CD4-positive, alpha-beta memory T cell (primary cell): ENCODE results near the gene MSI2. TPM values are rescaled to one million over a fixed set of nuclear protein-coding genes. Genes with fewer than 3 reads are reported as not detected.
A peak's percentile ranks its signal among the peaks of the same experiment; 100 is the strongest.

Source experiments
- CTCF ChIA-PET: fragments of 350-600 bp; sonication (Branson Sonifier 250); formaldehyde crosslinking; loops from one replicate; lab custom pipeline; 2021; ENCODE audit warnings: inconsistent platforms; ENCODE audit not compliant: partially characterized antibody; lab: Charles Lee
- POLR2A ChIA-PET: fragments of 350-600 bp; sonication (Branson Sonifier 250); formaldehyde crosslinking; loops from one replicate; lab custom pipeline; 2021; ENCODE audit not compliant: partially characterized antibody; lab: Charles Lee
- DNase-seq, 5 donors: peaks; one replicate each; pipeline versions ENCODE4 v3.0.0 to v3.0.0-alpha.2; 2020 to 2022; ENCODE audit warnings: mixed read lengths in 1 of 5
- H3K27ac ChIP-seq: one replicate; pipeline ENCODE4 v1.7.0; 2013; ENCODE audit warnings: low read depth, low read length
- H3K27me3 ChIP-seq: 2 replicates; pipeline ENCODE4 v1.7.0; 2013; ENCODE audit warnings: mild to moderate bottlenecking, low read length, moderate library complexity; ENCODE audit not compliant: insufficient read depth
- H3K36me3 ChIP-seq: 2 replicates; pipeline ENCODE4 v1.7.0; 2013; ENCODE audit warnings: mild to moderate bottlenecking, low read length, moderate library complexity; ENCODE audit not compliant: insufficient read depth
- H3K4me1 ChIP-seq: 2 replicates; pipeline ENCODE4 v1.7.0; 2013; ENCODE audit warnings: mild to moderate bottlenecking, low read length, moderate library complexity; ENCODE audit not compliant: insufficient read depth
- H3K4me3 ChIP-seq, 2 donors: one replicate each; pipeline ENCODE4 v1.7.0; 2013; ENCODE audit warnings: low read length in 2 of 2, mild to moderate bottlenecking in 1 of 2
- H3K9me3 ChIP-seq, 2 donors: one replicate each; pipeline ENCODE4 v1.7.0; 2013; ENCODE audit warnings: low read length in 2 of 2, control low read depth in 1 of 2; ENCODE audit not compliant: control insufficient read depth in 1 of 2
- H3K27ac Mint-ChIP-seq, 7 donors: one replicate each; pipeline ENCODE4 v1.8.0; 2020 to 2021; ENCODE audit warnings: mixed read lengths in 7 of 7, mild to moderate bottlenecking in 6 of 7, inconsistent platforms in 3 of 7, moderate library complexity in 3 of 7
- H3K27me3 Mint-ChIP-seq, 2 donors: one replicate each; pipeline ENCODE4 v1.8.0; 2020 to 2021; ENCODE audit warnings: mixed read lengths in 2 of 2
- H3K36me3 Mint-ChIP-seq, 2 donors: one replicate each; pipeline ENCODE4 v1.8.0; 2020 to 2021; ENCODE audit warnings: mixed read lengths in 2 of 2, inconsistent platforms in 1 of 2, mild to moderate bottlenecking in 1 of 2
- H3K4me1 Mint-ChIP-seq, 4 donors: one replicate each; pipeline ENCODE4 v1.8.0; 2020 to 2021; ENCODE audit warnings: mixed read lengths in 4 of 4, mild to moderate bottlenecking in 1 of 4
- H3K4me3 Mint-ChIP-seq, 8 donors: one replicate each; pipeline ENCODE4 v1.8.0; 2020 to 2021; ENCODE audit warnings: mixed read lengths in 8 of 8, mild to moderate bottlenecking in 7 of 8, moderate library complexity in 6 of 8, inconsistent platforms in 3 of 8
- H3K9me3 Mint-ChIP-seq, 8 donors: one replicate each; pipeline ENCODE4 v1.8.0; 2020 to 2021; ENCODE audit warnings: mixed read lengths in 8 of 8, mild to moderate bottlenecking in 5 of 8, inconsistent platforms in 3 of 8, moderate library complexity in 1 of 8
- intact Hi-C: fragments of 100-400 bp; cut with micrococcal nuclease; formaldehyde crosslinking; loops from one replicate; pipeline ENCODE4 v1.15.1; 2023
- polyA plus RNA-seq, 2 donors: library from polyadenylated mRNA; unstranded; fragments of 300-500 nt; fragmentation: Illumina TruSeq; gene quantifications; one replicate each; pipeline ENCODE4 v1.2.3, GENCODE V29; 2021
- total RNA-seq, 2 experiments: library from RNA; stranded (reverse); gene quantifications; one replicate each; pipeline ENCODE4 v1.2.3, GENCODE V29; 2021

The MSI2 gene
- total and polyA plus RNA-seq, 4 experiments from 2014 or later, result 2.1 to 110 (median 55.3) TPM

DNA sequence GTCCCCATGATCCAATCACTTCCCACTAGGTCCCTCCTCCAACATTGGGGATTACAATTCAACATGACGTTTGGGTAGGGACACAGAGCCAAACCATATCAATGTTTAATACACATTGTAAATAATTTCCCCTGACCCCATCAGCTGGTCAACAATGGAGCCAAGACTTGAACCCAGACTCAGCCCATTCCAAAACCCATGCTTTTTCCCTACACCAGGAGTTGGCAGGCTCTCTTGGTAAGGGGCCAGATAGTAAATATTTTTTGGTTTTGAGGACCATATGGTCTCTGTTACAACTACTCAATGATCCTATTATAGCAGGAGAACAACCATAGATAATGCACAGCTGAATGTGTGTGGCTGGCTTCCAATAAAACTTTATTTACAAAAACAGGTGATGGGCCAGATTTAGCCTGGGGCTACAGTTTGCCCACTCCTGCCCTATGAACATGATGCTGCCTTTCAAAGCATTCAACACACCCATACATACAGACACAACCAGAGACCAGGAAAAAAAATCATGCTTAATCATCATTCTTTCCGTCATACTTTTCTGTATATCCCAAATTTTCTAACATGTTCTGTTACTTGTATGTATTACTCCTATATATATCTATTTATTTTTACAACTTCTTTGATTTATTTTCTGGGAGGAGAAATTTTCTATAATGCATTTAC is 22.1 kb upstream of the MSI2 start:
- Mint-ChIP-seq H3K36me3 (no peaks in the 10 kb centered on the region), H3K27me3 (peaks cover 9 to 22% of the 10 kb centered on the region in 2 donors), H3K4me3 (no peak overlapping the region), H3K4me1 (no peaks in the 10 kb centered on the region), H3K9me3 (no peaks in the 10 kb centered on the region), H3K27ac (no peak overlapping the region)
- Histone ChIP-seq H3K9me3 (no peaks in the 10 kb centered on the region), H3K4me3 (no peak overlapping the region), H3K27me3 (no peaks in the 10 kb centered on the region), H3K4me1 (no peaks in the 10 kb centered on the region), H3K36me3 (no peaks in the 10 kb centered on the region), H3K27ac (no peak overlapping the region)
- DNase-seq, result no peak
- intact Hi-C loops, result no loop called here
- CTCF ChIA-PET, result no interaction called here
- POLR2A ChIA-PET, result no interaction called here

DNA sequence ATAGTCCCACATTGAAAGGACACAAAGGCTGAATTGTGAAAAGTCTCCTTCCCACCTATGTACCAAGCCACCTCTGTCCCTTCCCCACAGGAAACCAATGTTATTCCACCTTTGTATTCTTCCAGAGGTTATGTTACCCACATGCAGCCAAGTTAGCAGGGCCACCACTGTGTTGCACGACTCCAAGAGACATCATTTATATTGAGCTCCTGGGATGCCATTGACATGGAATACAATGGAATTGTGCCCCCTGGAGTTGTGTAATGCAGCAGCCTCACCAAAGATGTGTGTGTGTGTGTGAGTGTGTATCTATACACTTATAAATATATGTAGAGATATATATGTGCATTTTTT is 21.6 kb upstream of the MSI2 start:
- Histone ChIP-seq H3K4me3 (no peak overlapping the region), H3K36me3 (no peaks in the 10 kb centered on the region), H3K9me3 (no peaks in the 10 kb centered on the region), H3K27ac (no peak overlapping the region), H3K27me3 (no peaks in the 10 kb centered on the region), H3K4me1 (no peaks in the 10 kb centered on the region)
- POLR2A ChIA-PET, result no interaction called here
- Mint-ChIP-seq H3K27me3 (peaks cover 9 to 22% of the 10 kb centered on the region in 2 donors), H3K27ac (no peak overlapping the region), H3K36me3 (no peaks in the 10 kb centered on the region), H3K4me3 (no peak overlapping the region), H3K9me3 (no peaks in the 10 kb centered on the region), H3K4me1 (no peaks in the 10 kb centered on the region)
- no peak for DNase-seq
- CTCF ChIA-PET, result no interaction called here
- intact Hi-C loops, result no loop called here

DNA sequence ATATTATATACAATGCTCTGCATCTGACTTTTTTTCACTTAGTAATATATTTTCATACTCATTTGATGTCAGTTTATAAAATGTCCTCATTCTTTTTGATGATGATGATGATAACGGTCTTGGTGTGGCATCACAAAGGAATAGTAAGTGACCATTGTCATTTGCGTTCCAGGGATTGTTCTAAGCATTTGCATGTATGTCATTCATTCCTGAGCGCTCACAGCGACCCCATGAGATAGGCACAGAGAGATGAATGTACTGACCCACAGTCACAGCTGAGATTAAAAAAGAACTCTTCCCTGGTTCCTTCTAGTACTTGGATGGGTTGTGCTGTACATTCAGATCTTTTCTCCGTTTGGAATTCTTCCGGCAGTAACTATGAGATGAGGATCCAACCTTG is 21.2 kb upstream of the MSI2 start:
- H3K9me3 ChIP-seq, result no peaks in the 10 kb centered on the region
- Mint-ChIP-seq H3K36me3 (no peaks in the 10 kb centered on the region), H3K27me3 (peaks cover 9 to 19% of the 10 kb centered on the region in 2 donors), H3K9me3 (no peaks in the 10 kb centered on the region), H3K4me1 (no peaks in the 10 kb centered on the region), H3K27ac (no peak overlapping the region), H3K4me3 (no peak overlapping the region)
- no peak overlapping the region for H3K4me3 ChIP-seq
- no peaks in the 10 kb centered on the region for H3K4me1 ChIP-seq
- no peak for DNase-seq
- intact Hi-C loops, result no loop called here
- ChIA-PET CTCF (no interaction called here), POLR2A (no interaction called here)
- no peaks in the 10 kb centered on the region for H3K27me3 ChIP-seq
- H3K27ac ChIP-seq, result no peak overlapping the region
- H3K36me3 ChIP-seq, result no peaks in the 10 kb centered on the region

GRCh38 chr17:57236686-57237299 is 19.5 kb upstream of the MSI2 start:
- no peaks in the 10 kb centered on the region for H3K4me1 Mint-ChIP-seq
- H3K4me1 ChIP-seq, result no peaks in the 10 kb centered on the region
- H3K27ac ChIP-seq, result no peak overlapping the region
- H3K9me3 ChIP-seq, result no peaks in the 10 kb centered on the region
- no peaks in the 10 kb centered on the region for H3K9me3 Mint-ChIP-seq
- peaks cover 7 to 19% of the 10 kb centered on the region in 2 donors for H3K27me3 Mint-ChIP-seq
- no peaks in the 10 kb centered on the region for H3K27me3 ChIP-seq
- no peaks in the 10 kb centered on the region for H3K36me3 ChIP-seq
- DNase-seq, result no peak
- H3K27ac Mint-ChIP-seq, result no peak overlapping the region
- H3K4me3 ChIP-seq, result no peak overlapping the region
- H3K4me3 Mint-ChIP-seq, result no peak overlapping the region
- POLR2A ChIA-PET, result no interaction called here
- CTCF ChIA-PET, result interaction anchor here (1.1 kb wide), 1 partner anchor 435 kb away, joined by 3 read pairs; no protein-coding TSS in a partner anchor
- no peaks in the 10 kb centered on the region for H3K36me3 Mint-ChIP-seq
- intact Hi-C loops, result no loop called here

DNA sequence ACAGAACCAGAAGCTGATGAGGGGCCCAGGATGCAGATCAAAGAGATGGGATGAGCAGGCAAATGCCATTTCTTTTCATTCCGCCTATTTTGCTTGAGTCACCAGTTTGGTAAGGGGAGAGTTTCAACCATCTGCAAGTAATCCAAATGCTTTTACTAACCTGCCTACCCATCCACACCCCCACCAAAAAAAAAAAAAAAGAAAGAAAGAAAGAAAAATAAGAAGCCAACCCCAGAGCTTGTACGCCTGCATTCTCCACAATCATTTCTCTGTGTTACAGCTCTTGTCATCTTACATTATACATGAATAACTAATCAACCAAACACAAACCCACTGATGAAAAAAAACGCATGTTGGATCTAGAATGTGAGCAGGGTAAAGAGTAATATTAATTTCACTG is 15.7 kb upstream of the MSI2 start:
- no peaks in the 10 kb centered on the region for H3K9me3 Mint-ChIP-seq
- CTCF ChIA-PET, result interaction anchor here (1.6 kb wide), 1 partner anchor 507 kb away, joined by 5 read pairs; no protein-coding TSS in a partner anchor

DNA sequence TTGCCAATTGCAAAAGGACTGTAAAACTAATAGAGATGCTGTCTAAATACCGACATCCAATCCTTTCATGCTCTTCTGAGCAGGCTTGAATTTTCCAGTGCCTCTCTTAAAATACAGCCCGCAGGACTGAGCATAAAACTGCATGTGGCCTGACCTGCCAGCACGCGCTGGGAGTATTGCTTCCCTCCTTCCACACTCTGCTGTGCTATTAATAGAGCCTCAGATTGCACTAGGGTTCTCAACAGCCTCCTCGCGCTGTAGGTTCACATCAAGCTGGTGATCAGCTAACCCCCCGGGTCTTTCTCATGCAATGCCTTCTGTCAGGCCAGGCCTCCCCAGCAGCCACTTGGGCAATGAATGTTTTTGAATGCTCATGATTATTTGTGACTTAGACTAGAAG is 14.2 kb upstream of the MSI2 start:
- H3K4me1 Mint-ChIP-seq, result peaks cover 0 to 7% (median 0%) of the 10 kb centered on the region in 4 donors
- no peak overlapping the region for H3K27ac Mint-ChIP-seq
- H3K9me3 Mint-ChIP-seq, result no peaks in the 10 kb centered on the region
- H3K27me3 Mint-ChIP-seq, result peaks cover 4 to 8% of the 10 kb centered on the region in 2 donors
- ChIA-PET POLR2A (interaction anchor here (2.7 kb wide), 1 partner anchor 14 kb away, joined by 10 read pairs; the partner anchor contains the start of gene MSI2), CTCF (interaction anchor here (1.0 to 4.2 kb wide), 14 partner anchors 13 to 591 kb away, joined by 3 to 56 read pairs (median 6); partner anchors contain the start of gene MSI2)
- H3K27ac ChIP-seq, result no peak overlapping the region
- no peak overlapping the region for H3K4me3 ChIP-seq
- no peaks in the 10 kb centered on the region for H3K27me3 ChIP-seq
- H3K9me3 ChIP-seq, result no peaks in the 10 kb centered on the region
- no peak for DNase-seq
- H3K36me3 Mint-ChIP-seq, result no peaks in the 10 kb centered on the region
- no peak overlapping the region for H3K4me3 Mint-ChIP-seq
- peaks cover 3% of the 10 kb centered on the region for H3K4me1 ChIP-seq
- no peaks in the 10 kb centered on the region for H3K36me3 ChIP-seq
- intact Hi-C loops, result loop anchor here (2.0 to 10.0 kb wide), 4 partner anchors 53 to 871 kb away; no protein-coding TSS in a partner anchor

More for the DNA sequence above, 15.7 kb upstream of the MSI2 start:
- no peaks in the 10 kb centered on the region for H3K27me3 ChIP-seq
- POLR2A ChIA-PET, result no interaction called here
- no peaks in the 10 kb centered on the region for H3K36me3 Mint-ChIP-seq
- peaks cover 3% of the 10 kb centered on the region for H3K4me1 ChIP-seq
- no peak overlapping the region for H3K27ac Mint-ChIP-seq
- no peak overlapping the region for H3K27ac ChIP-seq
- H3K4me3 ChIP-seq, result no peak overlapping the region
- DNase-seq, result no peak
- no peaks in the 10 kb centered on the region for H3K9me3 ChIP-seq
- H3K4me3 Mint-ChIP-seq, result no peak overlapping the region
- peaks cover 4 to 14% of the 10 kb centered on the region in 2 donors for H3K27me3 Mint-ChIP-seq
- H3K36me3 ChIP-seq, result no peaks in the 10 kb centered on the region
- intact Hi-C loops, result loop anchor here (5.0 to 10.0 kb wide), 3 partner anchors 54 to 274 kb away; no protein-coding TSS in a partner anchor
- peaks cover 0 to 7% (median 0%) of the 10 kb centered on the region in 4 donors for H3K4me1 Mint-ChIP-seq

- POLR2A ChIA-PET, result interaction anchor here (0.6 to 2.7 kb wide), 5 partner anchors 13 to 356 kb away, joined by 3 to 10 read pairs (median 4); partner anchors contain the start of gene MSI2
- peak; percentile 71 to 75 (median 72) for DNase-seq
- Histone ChIP-seq H3K36me3 (no peaks in the 10 kb centered on the region), H3K27ac (no peak overlapping the region), H3K9me3 (no peaks in the 10 kb centered on the region), H3K4me1 (peaks cover 3% of the 10 kb centered on the region), H3K4me3 (no peak overlapping the region), H3K27me3 (no peaks in the 10 kb centered on the region)
- H3K4me1 Mint-ChIP-seq, result peaks cover 0 to 7% (median 0%) of the 10 kb centered on the region in 4 donors
- H3K36me3 Mint-ChIP-seq, result no peaks in the 10 kb centered on the region
- no peak overlapping the region for H3K4me3 Mint-ChIP-seq
- CTCF ChIA-PET, result interaction anchor here (0.7 to 4.2 kb wide), 64 partner anchors 12 to 1703 kb away, joined by 3 to 56 read pairs (median 4); partner anchors contain the start of genes CCDC182 and MSI2
- no peaks in the 10 kb centered on the region for H3K9me3 Mint-ChIP-seq
- H3K27me3 Mint-ChIP-seq, result peaks cover 3 to 7% of the 10 kb centered on the region in 2 donors
- peak overlapping the region in 1 of 7 donors; percentile 51 for H3K27ac Mint-ChIP-seq
- intact Hi-C loops, result loop anchor here (1.0 to 10.0 kb wide), 8 partner anchors 13 to 870 kb away; partner anchors contain the start of gene MSI2
Observed at GRCh38 chr17:57243171-57243622, 13.1 kb upstream of the MSI2 start.
